ENCODE results near the gene ATP6V1G2. TPM values are rescaled to one million over a fixed set of nuclear protein-coding genes. Genes with fewer than 3 reads are reported as not detected.

Gene ATP6V1G2
- total RNA-seq, 1 donor from 2014 or later: 1.4 TPM

DNA sequence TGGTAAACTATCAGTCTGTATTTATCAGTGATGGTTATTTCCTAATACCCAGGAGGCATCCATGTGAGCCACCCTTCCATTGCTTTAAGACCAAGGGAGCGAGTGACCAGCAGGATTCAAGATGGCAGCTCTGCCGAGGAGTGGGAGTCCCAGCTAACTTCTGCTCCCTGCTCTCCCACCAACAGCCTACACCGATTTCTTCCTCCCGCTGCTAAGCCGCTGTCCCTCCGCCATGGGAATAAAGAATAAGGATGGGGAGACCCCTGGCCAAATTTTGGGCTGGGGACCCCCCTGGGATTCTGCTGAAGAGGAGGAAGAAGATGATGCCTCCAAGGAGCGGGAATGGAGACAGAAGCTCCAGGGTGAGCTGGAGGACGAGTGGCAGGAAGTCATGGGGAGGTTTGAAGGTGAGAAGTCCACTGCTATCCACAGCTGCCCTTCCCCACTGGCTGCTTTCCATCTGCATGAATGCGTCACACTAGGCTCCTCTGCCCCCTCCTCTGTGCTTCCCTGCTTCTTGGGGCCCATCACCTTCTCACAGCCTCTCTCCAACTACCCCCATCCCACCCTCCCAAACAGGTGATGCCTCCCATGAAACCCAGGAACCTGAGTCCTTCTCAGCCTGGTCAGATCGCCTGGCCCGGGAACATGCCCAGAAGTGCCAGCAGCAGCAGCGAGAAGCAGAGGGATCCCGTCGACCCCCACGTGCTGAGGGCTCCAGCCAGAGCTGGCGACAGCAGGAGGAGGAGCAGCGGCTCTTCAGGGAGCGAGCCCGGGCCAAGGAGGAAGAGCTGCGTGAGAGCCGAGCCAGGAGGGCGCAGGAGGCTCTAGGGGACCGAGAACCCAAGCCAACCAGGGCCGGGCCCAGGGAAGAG is 11.3 kb upstream of the ATP6V1G2 start:
- intact Hi-C loops (cut with micrococcal nuclease): no loop called here

DNA sequence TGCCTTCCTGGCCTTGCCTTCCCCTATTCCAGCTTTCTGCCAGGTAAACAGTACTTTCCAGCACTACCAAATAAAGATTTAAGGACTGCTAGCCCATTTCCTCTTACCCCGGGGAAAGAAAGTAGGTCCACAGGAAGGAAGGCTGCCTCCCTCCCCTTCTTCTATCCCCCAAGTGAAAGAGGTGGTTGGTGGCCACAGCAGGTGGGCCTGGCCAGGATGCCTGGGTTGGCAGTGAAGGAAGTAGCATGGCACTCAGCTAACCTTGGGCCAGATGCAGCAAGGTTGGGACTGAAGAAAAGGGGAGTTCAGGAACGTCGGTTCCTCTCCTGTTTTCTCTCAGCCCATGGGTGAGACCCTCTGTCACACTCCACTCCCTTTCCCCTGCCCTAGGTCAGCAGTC is 9.9 kb upstream of the ATP6V1G2 start:
- intact Hi-C loops (cut with micrococcal nuclease): no loop called here

- intact Hi-C loops (cut with micrococcal nuclease): loop anchor here (1.0 kb wide), 2 partner anchors 29 to 47 kb away; no protein-coding TSS in a partner anchor
Observed at GRCh38 chr6:31551371-31551770, 5.0 kb upstream of the ATP6V1G2 start.

- intact Hi-C loops (cut with micrococcal nuclease): loop anchor here (5.0 kb wide), 2 partner anchors 629 to 649 kb away; partner anchors contain the start of genes AGPAT1 and RNF5
Observed at GRCh38 chr6:31548544-31548873, 2.1 kb upstream of the ATP6V1G2 start.

DNA sequence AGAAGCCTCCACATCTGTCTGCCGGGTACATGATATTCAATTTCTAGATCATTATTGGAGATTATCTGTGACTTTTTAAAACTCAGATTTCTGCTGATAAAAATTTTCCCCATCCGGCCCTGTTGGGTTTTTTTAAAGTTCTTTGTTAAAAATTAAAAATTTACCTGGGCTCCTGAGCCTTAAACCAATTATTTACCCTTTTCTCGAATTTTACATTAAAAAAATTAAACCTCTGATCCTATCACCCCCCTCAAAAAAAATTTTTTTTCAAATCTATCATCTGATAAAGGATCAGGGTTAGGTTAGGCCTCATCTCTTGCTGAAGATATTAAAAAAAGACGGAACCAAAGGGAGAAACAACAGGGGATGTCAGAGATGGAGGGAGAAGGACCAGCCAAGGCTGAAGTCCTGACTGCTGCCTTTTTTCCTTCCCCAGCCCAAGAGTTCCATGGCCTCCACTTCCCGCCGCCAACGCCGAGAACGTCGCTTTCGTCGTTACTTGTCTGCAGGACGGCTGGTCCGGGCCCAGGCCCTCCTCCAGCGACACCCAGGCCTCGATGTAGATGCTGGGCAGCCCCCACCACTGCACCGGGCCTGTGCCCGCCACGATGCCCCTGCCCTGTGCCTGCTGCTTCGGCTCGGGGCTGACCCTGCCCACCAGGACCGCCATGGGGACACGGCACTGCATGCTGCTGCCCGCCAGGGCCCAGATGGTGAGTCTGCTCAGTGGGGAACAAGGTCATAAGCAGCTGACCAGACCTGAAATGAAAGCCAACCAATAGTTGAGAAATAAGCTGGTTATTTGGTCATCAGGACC is 1.5 kb upstream of the ATP6V1G2 start:
- intact Hi-C loops (cut with micrococcal nuclease): loop anchor here (1.0 to 5.0 kb wide), 15 partner anchors 11 to 827 kb away; partner anchors contain the start of genes ABHD16A, AGPAT1, BAG6 and CLIC1

DNA sequence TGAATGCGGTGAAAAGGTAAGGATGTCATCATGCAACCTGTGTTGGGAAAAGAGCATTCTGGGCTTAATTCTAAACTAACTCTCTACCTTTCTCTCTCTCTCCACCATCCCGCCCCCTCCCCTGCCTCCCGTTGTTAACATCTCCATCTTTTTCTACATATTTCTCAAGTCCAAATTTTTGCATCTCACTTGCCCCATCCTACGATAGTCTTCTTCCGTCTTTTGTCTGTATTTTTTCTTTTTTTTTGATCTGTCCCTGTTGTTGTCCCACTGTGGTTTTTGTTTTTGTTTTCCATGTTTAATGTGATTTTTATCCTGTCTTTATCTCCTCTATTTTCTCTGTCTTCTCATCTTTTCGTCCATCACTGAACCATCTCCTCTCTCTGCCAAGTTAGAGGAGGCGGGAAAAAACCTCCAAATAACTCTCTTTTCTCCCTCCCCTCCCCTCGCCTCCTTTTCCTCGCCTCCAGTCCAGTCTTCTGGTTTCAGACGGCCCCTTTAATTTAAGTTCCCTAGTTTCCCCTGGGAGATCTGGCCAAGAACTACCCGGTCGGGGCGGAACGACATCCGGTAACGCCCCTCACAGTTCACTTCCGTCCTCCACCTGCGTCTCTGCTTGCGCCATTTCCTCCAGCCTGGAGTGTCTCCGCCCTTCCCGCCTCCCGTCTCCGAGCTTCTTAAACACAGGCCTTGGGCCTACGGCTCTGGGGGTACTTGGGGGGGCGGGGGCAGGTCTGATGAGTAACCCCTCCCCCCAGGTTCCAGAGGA is 734 bp upstream of the ATP6V1G2 start, which contains the start of gene NFKBIL1:
TSS of gene NFKBIL1 (plus strand) at position 651 of the 769 bp plus-strand sequence. CDS start at position 738, 87 bp downstream.
- intact Hi-C loops (cut with micrococcal nuclease): loop anchor here (1.0 to 5.0 kb wide), 18 partner anchors 12 to 826 kb away; partner anchors contain the start of genes ABHD16A, AGPAT1, BAG6 and CLIC1

DNA sequence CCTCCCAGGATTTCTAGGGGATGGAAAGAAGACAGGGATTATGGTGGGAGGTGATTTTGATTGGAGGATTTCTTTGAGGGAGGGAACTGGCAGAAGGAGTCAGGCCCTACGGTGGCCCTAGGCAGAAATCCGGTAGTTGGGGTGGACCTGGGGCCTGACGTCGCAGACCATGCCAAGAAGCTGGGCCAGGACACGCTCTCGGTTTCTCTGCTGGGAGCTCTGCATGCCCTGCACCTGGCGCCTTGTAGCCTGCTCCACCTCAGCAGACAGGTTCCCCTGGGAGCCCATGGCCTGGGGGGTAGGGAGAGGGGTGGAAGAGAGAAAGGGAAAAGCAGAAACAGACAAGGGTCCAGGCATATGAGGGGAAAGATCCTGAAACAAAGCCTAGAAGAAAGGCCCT is 1.1 kb downstream of the ATP6V1G2 start:
- intact Hi-C loops (cut with micrococcal nuclease): loop anchor here (5.0 kb wide), 2 partner anchors 632 to 652 kb away; partner anchors contain the start of genes AGPAT1 and RNF5

DNA sequence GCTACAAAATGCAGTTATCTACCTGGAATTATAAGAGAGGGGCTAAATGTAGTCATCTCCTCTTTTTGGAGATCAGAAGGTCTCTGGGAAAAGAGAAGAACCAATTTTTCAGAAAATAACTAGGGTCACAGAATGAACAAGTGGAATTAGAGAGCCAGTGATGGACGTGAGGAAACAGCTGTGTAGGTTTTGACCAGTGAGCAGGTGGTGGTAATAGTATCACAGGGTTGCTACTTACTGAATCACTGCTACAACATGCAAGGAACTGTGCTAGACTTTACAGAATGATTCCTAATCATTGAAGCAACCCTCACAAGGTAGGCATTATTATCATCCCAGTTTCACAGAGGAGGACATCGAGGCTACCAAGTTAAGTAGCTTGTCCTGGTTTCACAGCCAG is 1.7 kb downstream of the ATP6V1G2 start:
- intact Hi-C loops (cut with micrococcal nuclease): loop anchor here (5.0 kb wide), 3 partner anchors 633 to 1293 kb away; partner anchors contain the start of genes AGPAT1, RNF5 and TAP2

DNA sequence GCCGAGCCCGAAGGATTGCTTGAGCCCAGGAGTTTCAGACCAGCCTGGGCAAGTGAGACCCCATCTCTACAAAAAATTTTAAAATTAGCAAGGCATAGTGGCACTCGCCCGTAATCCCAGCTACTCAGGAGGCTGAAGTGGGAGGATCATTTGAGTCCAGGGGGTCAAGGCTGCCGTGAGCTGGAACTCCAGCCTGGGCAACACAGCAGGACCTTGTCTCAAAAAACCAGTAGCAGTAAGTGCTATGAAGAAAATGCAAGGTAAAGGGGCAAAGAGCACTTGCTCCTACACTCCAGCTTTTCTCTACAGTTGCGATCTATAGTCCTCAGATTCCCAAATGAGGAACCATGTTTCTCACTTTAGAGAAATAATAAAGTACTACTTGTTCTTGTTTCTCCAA is 2.8 kb downstream of the ATP6V1G2 start:
- intact Hi-C loops (cut with micrococcal nuclease): loop anchor here (5.0 kb wide), 1 partner anchor 1294 kb away; the partner anchor contains the start of gene TAP2

- intact Hi-C loops (cut with micrococcal nuclease): loop anchor here (1.0 to 5.0 kb wide), 10 partner anchors 45 to 1295 kb away; partner anchors contain the start of genes BAG6, EHMT2, MDC1 and PRRC2A
Observed at GRCh38 chr6:31541658-31542521, 4.5 kb downstream of the ATP6V1G2 start, which contains the start of gene DDX39B. TSS of gene DDX39B (minus strand) at chr6:31542003. CDS start at chr6:31540532, 1,471 bp downstream.

DNA sequence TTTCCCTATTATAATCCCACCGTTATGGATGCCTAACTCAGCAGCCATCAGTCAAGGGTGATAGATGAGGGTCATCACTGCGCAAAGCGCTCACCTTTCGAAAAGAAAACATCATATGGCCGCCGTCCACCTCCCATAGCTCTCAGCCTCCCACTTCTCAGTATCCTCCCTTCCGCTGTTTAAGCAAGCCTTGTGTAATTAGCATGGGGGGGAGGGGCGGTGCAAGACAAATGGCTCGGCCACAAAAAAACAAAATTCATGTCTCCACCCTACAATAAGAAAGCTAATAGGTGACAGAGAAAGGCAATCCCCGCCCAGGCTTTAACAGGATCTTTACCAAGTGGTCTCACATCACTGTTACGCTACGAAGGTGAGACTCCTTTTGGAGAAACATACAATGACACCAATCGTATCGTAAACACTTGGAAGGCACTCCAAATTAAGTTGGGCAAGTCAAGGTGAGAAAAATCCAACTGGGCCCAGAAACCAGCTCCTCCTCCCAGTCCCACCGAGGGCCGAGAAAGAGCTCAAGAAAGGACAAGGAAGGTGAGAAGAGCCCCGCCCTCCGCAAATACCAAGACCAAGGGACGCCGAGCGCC is 5.2 kb downstream of the ATP6V1G2 start:
- intact Hi-C loops (cut with micrococcal nuclease): loop anchor here (1.0 to 5.0 kb wide), 7 partner anchors 47 to 1296 kb away; partner anchors contain the start of genes EHMT2, MDC1, PRRC2A and TAP2

GRCh38 chr6:31540640-31541039 is 5.8 kb downstream of the ATP6V1G2 start:
- intact Hi-C loops (cut with micrococcal nuclease): loop anchor here (1.0 to 5.0 kb wide), 7 partner anchors 46 to 1297 kb away; partner anchors contain the start of genes EHMT2, MDC1, PRRC2A and TAP2

DNA sequence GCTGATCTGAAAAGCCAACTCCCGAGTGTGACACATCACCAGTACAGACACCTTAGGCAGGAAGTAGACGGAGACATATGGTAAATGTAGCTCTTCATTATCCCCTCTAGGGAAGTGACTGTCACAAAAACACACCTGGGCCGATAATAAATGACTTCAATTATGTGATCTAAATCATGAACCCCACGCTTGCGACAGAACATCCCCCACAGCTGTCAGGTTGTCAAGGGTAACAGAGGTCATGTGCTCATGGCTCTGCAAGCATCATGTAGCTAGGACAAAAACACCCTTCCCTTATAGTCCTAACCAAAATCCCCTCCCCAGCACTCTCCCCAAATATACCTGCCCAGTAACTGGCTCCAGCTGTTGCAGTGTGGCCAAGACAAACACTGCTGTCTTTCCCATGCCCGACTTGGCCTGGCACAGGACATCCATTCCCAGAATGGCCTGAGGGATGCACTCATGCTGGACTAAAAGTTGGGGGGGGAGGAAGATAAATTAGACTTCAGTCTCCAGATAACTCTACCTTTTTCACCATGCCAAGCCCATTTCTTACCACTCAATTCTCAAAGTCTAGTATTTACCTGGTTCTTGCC is 7.5 kb downstream of the ATP6V1G2 start:
- intact Hi-C loops (cut with micrococcal nuclease): no loop called here

DNA sequence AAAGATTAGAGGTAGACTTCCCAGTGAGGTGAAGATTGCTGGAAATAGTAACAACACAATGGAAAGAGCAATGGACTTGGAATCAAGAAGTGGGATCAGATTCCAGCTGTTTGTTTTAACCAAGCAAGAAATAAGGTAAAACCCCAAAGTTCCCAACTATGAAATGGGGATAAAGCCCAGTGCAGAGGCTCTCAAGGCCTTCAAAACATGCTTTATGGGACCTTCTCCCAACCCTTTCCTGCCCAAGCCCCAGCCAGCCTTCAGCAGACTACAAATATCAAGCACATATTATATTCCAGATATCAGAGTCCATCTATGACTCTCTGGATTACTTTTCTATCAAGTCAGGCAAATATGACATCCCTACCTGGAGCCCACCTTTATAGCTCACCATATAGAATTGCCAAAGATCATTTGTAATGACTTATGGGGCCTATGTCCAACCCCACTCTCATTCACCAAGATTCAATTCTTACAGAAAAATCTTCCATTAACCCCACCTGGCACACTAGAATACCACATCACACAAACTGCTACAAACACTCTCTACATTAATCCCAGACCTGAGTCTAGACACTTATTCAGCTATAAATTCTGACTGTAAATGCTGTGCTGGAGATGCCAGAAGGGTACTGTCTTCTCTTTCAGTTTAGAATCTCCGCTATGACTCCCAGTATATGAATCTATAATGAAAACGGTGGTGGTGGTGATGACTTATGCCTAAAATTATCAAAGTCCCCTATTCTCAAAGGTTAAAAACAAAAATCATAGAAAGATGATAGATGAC is 10.7 kb downstream of the ATP6V1G2 start:
- intact Hi-C loops (cut with micrococcal nuclease): no loop called here

- intact Hi-C loops (cut with micrococcal nuclease): no loop called here
Observed at GRCh38 chr6:31534521-31535040, 11.8 kb downstream of the ATP6V1G2 start.

DNA sequence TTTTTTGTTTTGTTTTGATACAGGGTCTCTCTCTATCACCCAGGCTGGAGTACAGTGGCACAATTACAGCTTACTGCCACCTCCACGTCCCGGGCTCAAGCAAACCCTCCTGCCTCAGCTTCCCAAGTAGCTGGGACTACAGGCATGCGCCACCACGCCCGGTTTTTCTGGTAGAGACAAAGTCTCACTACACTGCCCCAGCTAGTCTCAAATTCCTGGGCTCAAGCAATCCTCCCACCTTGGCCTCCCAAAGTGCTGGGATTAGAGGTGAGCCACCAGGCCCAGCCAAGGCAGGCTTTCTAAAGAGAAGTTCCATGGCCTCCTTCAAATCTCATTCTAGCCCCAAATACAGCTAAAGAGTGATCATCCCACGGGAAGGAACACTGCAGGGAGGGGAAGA is 12.4 kb downstream of the ATP6V1G2 start:
- intact Hi-C loops (cut with micrococcal nuclease): no loop called here

DNA sequence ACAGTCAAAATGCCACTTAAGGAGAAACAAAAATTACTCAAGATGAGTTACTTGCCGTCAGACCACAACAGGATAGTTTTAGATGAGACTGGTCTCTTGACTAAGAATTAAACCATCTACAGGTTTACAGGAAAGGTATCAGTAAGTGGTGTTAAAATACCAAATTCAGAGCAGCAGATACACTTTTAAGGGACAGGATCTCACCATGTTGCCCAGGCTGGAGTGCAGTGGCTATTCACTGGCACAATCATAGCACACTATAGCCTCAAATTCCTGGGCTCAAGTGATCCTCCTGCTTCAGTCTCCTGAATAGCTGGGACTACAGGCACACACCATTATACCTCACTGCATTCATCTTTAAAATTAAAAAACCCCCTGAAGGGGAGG is 13.0 kb downstream of the ATP6V1G2 start:
- intact Hi-C loops (cut with micrococcal nuclease): no loop called here

All from T-helper 1 cell treated with Interleukin-12 subunit alpha and Interleukin-12 subunit beta and Interleukin-4 antibody, amounts not matched to agents 30 ng/mL and 1 ng/mL, for 36 hours (primary cell).